Psoas muscle (tissue), 8 donors: ENCODE data around the gene ANKRD34A. TPM values are rescaled to one million over a fixed set of nuclear protein-coding genes. Genes with fewer than 3 reads are reported as not detected.

Source experiments
- ATAC-seq, 4 donors: fragments of 200-7000 bp; cut with Tn5 transposase; one replicate each; pipeline ENCODE4 v1.9.1; 2020; ENCODE audit warnings: moderate library complexity in 3 of 4, mild to moderate bottlenecking in 2 of 4
- DNase-seq, 2 donors: peaks; one replicate each; pipeline ENCODE4 v3.0.0-alpha.2; 2020
- H3K27ac ChIP-seq: fragments of 200-600 bp; one replicate; pipeline ENCODE4 v1.8.0; 2022
- H3K27me3 ChIP-seq, 3 donors: fragments of 200-600 bp in 1 of 3; one replicate each; pipeline versions ENCODE4 v1.6.1 to v1.8.0; 2013 to 2022; ENCODE audit warnings: low read length in 2 of 3, mild to moderate bottlenecking in 2 of 3, moderate library complexity in 1 of 3; ENCODE audit not compliant: insufficient read depth in 3 of 3
- H3K36me3 ChIP-seq, 2 donors: fragments of 200-600 bp in 1 of 2; one replicate each; pipeline versions ENCODE4 v1.6.1 to v1.8.0; 2013 to 2022; ENCODE audit warnings: low read depth in 1 of 2, mild to moderate bottlenecking in 1 of 2, moderate library complexity in 1 of 2; ENCODE audit not compliant: insufficient read depth in 1 of 2
- H3K4me1 ChIP-seq: fragments of 200-600 bp; one replicate; pipeline ENCODE4 v1.8.0; 2022
- H3K4me3 ChIP-seq: fragments of 200-600 bp; one replicate; pipeline ENCODE4 v1.8.0; 2022; ENCODE audit warnings: mild to moderate bottlenecking
- H3K9me3 ChIP-seq: fragments of 200-600 bp; one replicate; pipeline ENCODE4 v1.8.0; 2022
- WGBS, 3 donors: extraction: QIAGEN DNeasy Blood & Tissue Kit; methylation state at CpG; one replicate each; pipeline versions ENCODE4 v1.1.6 to v1.1.7; 2013; 5-methylcytosine and 5-hydroxymethylcytosine counted together
- intact Hi-C, 2 donors: fragments of 100-400 bp; cut with DNase I; formaldehyde crosslinking; loops; one replicate each; pipeline versions ENCODE4 v1.11.0 to v1.14.2; 2022
- long read RNA-seq, 2 donors: library from polyadenylated mRNA; unstranded; transcript quantifications; one replicate each; pipeline ENCODE4 v2.0.0, GENCODE V29; 2021
- polyA plus RNA-seq, 3 donors: library from polyadenylated mRNA; stranded (reverse); fragments of 200-250 nt; gene quantifications; one replicate each; pipeline ENCODE4 v1.2.3, GENCODE V29; 2013
- total RNA-seq, 4 donors: library from RNA; stranded (reverse); fragmentation: NEBNext Ultra II Directional in 2 of 4; extraction: Animal tissue kit (Norgen Biotek cat#: 25700) in 2 of 4; gene quantifications; one replicate each; pipeline versions ENCODE4 v1.2.1 to v1.2.4, GENCODE V29; 2021 to 2023
- TF ChIP-seq, protein P1 (sequence below): fragments of 200-600 bp; IDR thresholded peaks from one replicate; pipeline ENCODE4 v1.8.0; 2022; ENCODE audit warnings: antibody characterized with exemption
- donor health status: healthy with polysubstance abuse.
- donor health status: DM: no; HTN: no; CAD: no; lungs with moderate emphysema.
- donor health status: Bipolar disorder and iron deficiency.
- donor health status: healthy.
- donor health status: DM: yes; HTN: yes; CAD: no.
- donor health status: DM: no; HTN: no; CAD: no.
- donor health status: DM: no; HTN: no; CAD: no.
- donor health status: DM: yes; HTN: yes; CAD: no.

ANKRD34A gene
- total RNA-seq, result 10 to 100 TPM in 1 of 4 donors, 1 to 10 TPM in 2, under 1 TPM in 1; 0.42 to 12.3 (median 4.9) TPM
- polyA plus RNA-seq, result 10 to 100 TPM in 1 of 3 donors, 1 to 10 TPM in 2; 6.6 to 14.7 (median 7.4) TPM
- long read RNA-seq, donor 1, result 0 reads
- long read RNA-seq, donor 2, partial matches to known transcripts, result 1 of 4 reads
- long read RNA-seq, donor 2, other reads (novel, unspliced or antisense), result 3 of 4 reads

DNA sequence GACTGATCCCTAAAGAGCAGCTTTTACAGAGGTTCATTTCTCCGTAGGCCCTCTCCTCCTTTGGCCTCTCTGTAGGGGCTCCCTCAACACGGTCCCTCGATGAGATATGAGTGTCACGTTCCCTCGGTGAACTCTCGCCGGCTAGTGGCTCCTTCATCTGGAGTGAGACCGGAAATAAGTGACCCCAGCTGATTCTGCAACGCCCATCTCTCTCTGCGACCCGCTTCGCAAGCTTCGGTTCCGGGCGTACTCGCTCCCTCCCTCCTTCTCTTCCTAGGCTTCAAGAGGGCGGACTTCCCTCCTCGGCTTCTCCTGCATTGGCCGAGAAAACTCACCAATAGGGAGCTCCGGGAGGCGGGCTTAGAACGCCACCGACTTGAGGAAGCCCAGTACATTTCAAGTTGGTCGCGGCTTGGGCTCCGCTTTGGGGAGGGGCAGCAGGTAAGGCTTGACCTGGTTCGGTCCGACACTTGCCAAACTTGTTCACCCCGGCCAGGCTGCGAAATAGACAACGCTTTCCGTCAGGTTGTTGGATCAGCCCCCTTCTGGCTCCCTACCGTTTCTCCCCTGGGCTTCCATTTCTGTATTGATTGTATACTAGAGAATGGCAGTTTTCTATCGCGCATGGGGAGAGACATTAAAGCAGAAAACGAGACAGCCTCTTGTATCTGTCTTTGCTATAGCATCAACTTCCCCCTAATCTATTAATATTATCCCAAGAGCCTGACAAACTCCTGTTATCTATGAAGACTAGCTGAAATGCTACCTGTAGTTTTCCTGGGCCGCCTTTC, at the start of gene ANKRD34A, which contains the start of gene POLR3GL:
Gene ANKRD34A (minus strand): TSS at position 248 of the 791 bp plus-strand sequence. CDS start 2,816 bp downstream, outside the sequence.
Gene POLR3GL (plus strand): TSS at position 363 of the 791 bp plus-strand sequence. CDS start 10,176 bp downstream, outside the sequence.
- ATAC-seq (peak; percentile 77 to 82 (median 78)), DNase-seq (peak; percentile 95 to 97)
- H3K27ac ChIP-seq, result peak within 1 kb of the TSS; percentile 86
- intact Hi-C loops, result loop anchor here (5.0 kb wide), 2 partner anchors 77 to 107 kb away; partner anchors contain the start of genes ANKRD35 (in 1 of the 2) and PIAS3 (in 1 of the 2)
- peak within 1 kb of the TSS; percentile 85 for H3K4me3 ChIP-seq
- no peaks in the 10 kb centered on the region for H3K27me3 ChIP-seq
- peaks cover 40% of the 10 kb centered on the region for H3K4me1 ChIP-seq
- TF ChIP-seq, protein P1, sequence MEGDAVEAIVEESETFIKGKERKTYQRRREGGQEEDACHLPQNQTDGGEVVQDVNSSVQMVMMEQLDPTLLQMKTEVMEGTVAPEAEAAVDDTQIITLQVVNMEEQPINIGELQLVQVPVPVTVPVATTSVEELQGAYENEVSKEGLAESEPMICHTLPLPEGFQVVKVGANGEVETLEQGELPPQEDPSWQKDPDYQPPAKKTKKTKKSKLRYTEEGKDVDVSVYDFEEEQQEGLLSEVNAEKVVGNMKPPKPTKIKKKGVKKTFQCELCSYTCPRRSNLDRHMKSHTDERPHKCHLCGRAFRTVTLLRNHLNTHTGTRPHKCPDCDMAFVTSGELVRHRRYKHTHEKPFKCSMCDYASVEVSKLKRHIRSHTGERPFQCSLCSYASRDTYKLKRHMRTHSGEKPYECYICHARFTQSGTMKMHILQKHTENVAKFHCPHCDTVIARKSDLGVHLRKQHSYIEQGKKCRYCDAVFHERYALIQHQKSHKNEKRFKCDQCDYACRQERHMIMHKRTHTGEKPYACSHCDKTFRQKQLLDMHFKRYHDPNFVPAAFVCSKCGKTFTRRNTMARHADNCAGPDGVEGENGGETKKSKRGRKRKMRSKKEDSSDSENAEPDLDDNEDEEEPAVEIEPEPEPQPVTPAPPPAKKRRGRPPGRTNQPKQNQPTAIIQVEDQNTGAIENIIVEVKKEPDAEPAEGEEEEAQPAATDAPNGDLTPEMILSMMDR, result no peak
- peaks cover 6% of the 10 kb centered on the region for H3K9me3 ChIP-seq
- 1% methylated on average over 37 of the region's 37 CpGs for WGBS, 3 donors
- peaks cover 0 to 6% of the 10 kb centered on the region in 2 donors for H3K36me3 ChIP-seq

DNA sequence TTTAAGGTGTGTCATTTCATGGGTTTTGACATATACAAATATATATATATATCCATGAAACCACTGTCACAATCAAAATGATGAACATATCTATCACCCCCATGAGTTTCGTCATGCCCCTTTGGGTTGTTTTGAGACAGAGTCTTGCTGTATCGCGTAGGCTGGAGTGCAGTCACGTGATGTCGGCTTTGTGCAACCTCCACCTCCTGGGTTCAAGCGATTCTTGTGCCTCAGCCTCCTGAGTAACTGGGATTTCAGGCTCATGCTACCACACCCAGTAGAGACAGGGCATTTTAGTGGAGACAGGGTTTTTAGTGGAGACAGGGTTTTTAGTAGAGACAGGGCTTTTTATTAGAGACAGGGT, 49.2 kb upstream of the ANKRD34A start:
- H3K36me3 ChIP-seq, result peaks cover 0 to 14% of the 10 kb centered on the region in 2 donors
- TF ChIP-seq, protein P1, result no peak
- H3K4me3 ChIP-seq, result no peak overlapping the region
- peak overlapping the region; percentile 26 for H3K27ac ChIP-seq
- DNase-seq (no peak), ATAC-seq (peak in 3 of 4 donors; percentile 6 to 25 (median 14))
- peaks cover 30% of the 10 kb centered on the region for H3K4me1 ChIP-seq
- no peaks in the 10 kb centered on the region for H3K9me3 ChIP-seq
- no peaks in the 10 kb centered on the region for H3K27me3 ChIP-seq
- intact Hi-C loops, result loop anchor here (1.0 to 5.0 kb wide), 6 partner anchors 37 to 168 kb away; partner anchors contain the start of genes NUDT17 (in 2 of the 2) and PEX11B (in 2 of the 2)
- WGBS, 3 donors, result 75 to 85% (median 76%) methylated on average over 6 of the region's 6 CpGs

DNA sequence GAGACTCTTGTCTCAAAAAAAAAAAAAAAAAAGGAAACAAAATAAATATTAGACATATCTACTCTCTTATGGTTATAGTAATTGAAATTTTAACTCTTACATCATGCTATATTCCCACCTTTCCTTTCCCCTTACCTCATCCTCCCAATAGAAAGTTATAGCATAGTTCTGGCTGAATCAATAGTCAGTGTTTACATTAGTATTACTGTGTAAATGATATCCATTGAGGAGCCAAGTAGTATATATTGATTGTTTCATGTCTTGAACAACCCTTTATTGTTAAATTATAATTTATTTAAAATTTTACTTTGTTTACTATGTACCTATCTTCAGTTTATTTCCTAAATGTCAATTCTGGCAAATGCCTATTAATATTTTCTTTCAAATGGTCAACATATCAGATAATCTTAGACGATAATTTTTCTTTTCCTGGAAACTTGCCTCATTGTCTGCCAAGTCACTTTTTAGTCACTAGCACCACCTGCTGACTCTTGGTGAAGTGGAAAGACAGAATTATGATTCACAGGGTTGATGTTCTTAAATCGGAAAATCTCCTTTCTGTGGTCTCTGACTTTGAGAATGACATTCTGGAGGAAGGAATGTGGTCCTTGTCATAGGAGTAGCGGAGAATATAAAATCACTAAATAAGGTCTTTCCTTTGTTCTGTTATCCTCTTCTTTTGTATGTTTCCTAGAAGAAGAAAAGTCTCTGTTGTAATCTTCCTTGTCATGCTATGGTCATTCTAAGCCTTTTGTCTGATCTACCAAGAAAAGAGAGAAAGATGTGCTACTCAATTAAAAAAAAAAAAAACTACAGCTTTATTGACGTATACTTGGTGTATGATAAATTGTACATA, 48.6 kb upstream of the ANKRD34A start:
- Histone ChIP-seq H3K27ac (peak overlapping the region; percentile 26), H3K9me3 (no peaks in the 10 kb centered on the region), H3K4me1 (peaks cover 24% of the 10 kb centered on the region), H3K27me3 (no peaks in the 10 kb centered on the region), H3K36me3 (peaks cover 0 to 9% of the 10 kb centered on the region in 2 donors), H3K4me3 (no peak overlapping the region)
- WGBS, 3 donors, result 4 to 12% (median 7%) methylated on average over 4 of the region's 4 CpGs
- intact Hi-C loops, result loop anchor here (1.0 to 5.0 kb wide), 6 partner anchors 36 to 168 kb away; partner anchors contain the start of genes NUDT17 (in 2 of the 2) and PEX11B (in 2 of the 2)
- TF ChIP-seq, protein P1, result peak; percentile 73
- no peak for DNase-seq
- peak; percentile 53 to 78 (median 67) for ATAC-seq

DNA sequence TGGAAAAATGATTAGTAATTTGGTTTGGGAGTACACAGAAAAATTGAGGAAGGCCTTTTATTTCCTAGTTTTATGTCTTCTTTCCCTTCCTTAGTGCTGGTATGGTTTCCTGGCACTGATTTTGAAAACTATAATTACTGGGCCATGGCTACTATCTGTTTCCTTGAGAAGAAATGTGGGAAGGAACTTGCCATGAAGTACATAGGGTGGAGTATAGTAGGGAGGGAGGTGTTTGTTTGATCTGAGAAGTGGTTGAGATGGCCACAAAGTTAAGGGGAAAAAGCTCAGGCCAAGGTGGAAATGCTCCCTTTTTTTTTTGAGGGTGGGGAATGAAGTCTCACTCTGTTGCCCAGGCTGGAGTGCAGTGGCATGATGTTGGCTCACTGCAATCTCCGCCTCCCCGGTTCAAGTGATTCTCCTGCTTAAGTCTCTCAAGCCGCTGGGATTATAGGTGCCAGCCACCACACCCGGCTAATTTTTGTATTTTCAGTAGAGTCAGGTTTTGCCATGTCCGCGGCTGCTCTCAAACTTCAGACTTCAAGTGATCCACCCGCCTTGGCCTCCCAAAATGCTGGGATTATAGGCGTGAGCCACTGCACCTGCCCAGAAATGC, 45.9 kb upstream of the ANKRD34A start:
- intact Hi-C loops, result loop anchor here (5.0 kb wide), 3 partner anchors 93 to 163 kb away; partner anchors contain the start of genes PEX11B (in 2 of the 2) and NUDT17 (in 1 of the 2)

More for the DNA sequence above, 45.9 kb upstream of the ANKRD34A start:
- H3K4me3 ChIP-seq, result no peak overlapping the region
- no peaks in the 10 kb centered on the region for H3K9me3 ChIP-seq
- H3K36me3 ChIP-seq, result no peaks in the 10 kb centered on the region
- peak overlapping the region; percentile 42 for H3K27ac ChIP-seq
- WGBS, 3 donors, result 74 to 84% (median 80%) methylated on average over 8 of the region's 8 CpGs
- no peak for ATAC-seq
- TF ChIP-seq, protein P1, result no peak
- H3K27me3 ChIP-seq, result no peaks in the 10 kb centered on the region
- peaks cover 37% of the 10 kb centered on the region for H3K4me1 ChIP-seq
- no peak for DNase-seq
